ENCODE data around the gene MISP. TPM values are rescaled to one million over a fixed set of nuclear protein-coding genes. Genes with fewer than 3 reads are reported as not detected.
A peak's percentile ranks its signal among the peaks of the same experiment; 100 is the strongest.

MISP gene
- total and polyA plus RNA-seq, 9 of the 15 experiments (the other 6 are each of a cell fraction or from before 2014, with no cell fraction given) = 0.04 to 0.29 (median 0.05) TPM; not detected in 5

- FAIRE-seq (no peak), ATAC-seq (no peak), DNase-seq (ENCODE audit: extremely low read depth in 1 of 4, low spot score in 3 of 4) (peak in 2 of 4 experiments; percentile 18 to 22)
- no peaks in the 10 kb centered on the region for H3K27me3 ChIP-seq (ENCODE audit: control insufficient read depth in 2 of 2, insufficient read depth in 2 of 2, low read length in 2 of 2)
- TF ChIP-seq ZBTB33 (CRISPR knock-in tag; IDR thresholded peaks at IDR 0.05) (peak; percentile 67), ZNF830 (CRISPR knock-in tag; IDR thresholded peaks at IDR 0.05) (no peak)
- H4K20me1 ChIP-seq (replicated peaks; ENCODE audit: control insufficient read depth, insufficient read depth, low read length) = peaks cover 66% of the 10 kb centered on the region
- H3K4me3 ChIP-seq = no peak overlapping the region
- intact Hi-C loops (cut with micrococcal nuclease) = no loop called here
- H3K27ac ChIP-seq (ENCODE audit: extremely low read depth, low read depth, low read length) = no peak overlapping the region
- peaks cover 95% of the 10 kb centered on the region for H3K36me3 ChIP-seq (ENCODE audit: control insufficient read depth, insufficient read depth, low read length)
- H2AFZ ChIP-seq (ENCODE audit: low read depth, low read length) = no peak overlapping the region
- in situ Hi-C loops (cut with MboI) = no loop called here
- POLR2A ChIA-PET = interaction anchor here (0.7 to 2.1 kb wide), 3 partner anchors 9 to 174 kb away, joined by 3 to 8 read pairs (median 6); no protein-coding TSS in a partner anchor
- H3K4me2 ChIP-seq (ENCODE audit: insufficient read depth, low read length) = no peak overlapping the region
- 97% methylated on average over 26 of the region's 28 CpGs for WGBS (ENCODE audit: insufficient coverage, low coverage, missing lambda C conversion rate)
- H3K9ac ChIP-seq (ENCODE audit: insufficient read depth in 1 of 2, low read depth in 2 of 2, low read length in 2 of 2) = peak overlapping the region in 1 of 2 experiments; percentile 94; a peak in 2 of 4 replicates
- CTCF ChIA-PET (ENCODE audit: low intra/inter-chr PET ratio) = no interaction called here
- no peaks in the 10 kb centered on the region; the same call in 1 of the 2 replicates for H3K9me3 ChIP-seq (replicated peaks; ENCODE audit: control insufficient read depth, insufficient read depth, low read depth, low read length)
- peaks cover 100% of the 10 kb centered on the region for H3K79me2 ChIP-seq (ENCODE audit: control insufficient read depth, insufficient read depth, low read length)
- no TSS peak for BruUV-seq (replicated peaks)
- peaks cover 22 to 83% of the 10 kb centered on the region in 2 experiments for H3K4me1 ChIP-seq (replicated peaks in 1 of 2; ENCODE audit: control insufficient read depth in 2 of 2, insufficient read depth in 2 of 2, low read length in 2 of 2)
- H3K9me1 ChIP-seq (ENCODE audit: control insufficient read depth, insufficient read depth, low read length) = peaks cover 16% of the 10 kb centered on the region
Observed at GRCh38 chr19:802498-803098, 51.7 kb downstream of the MISP start.
